GM15510 (cell line): ENCODE measurements around the gene RALGAPA1.

Source experiments
- POLR2A ChIP-seq: IDR thresholded peaks from 3 replicates; pipeline ENCODE4 v1.6.1; 2011; ENCODE audit warnings: borderline replicate concordance; ENCODE audit not compliant: insufficient read length; ENCODE audit errors: extremely low read depth

RALGAPA1 gene

GRCh38 chr14:35741345-35742031 lies 67.6 kb downstream of the RALGAPA1 start:
- TF ChIP-seq POLR2A = no peak

GRCh38 chr14:35740215-35740614 lies 68.9 kb downstream of the RALGAPA1 start:
- TF ChIP-seq POLR2A = no peak

- TF ChIP-seq POLR2A = no peak
Observed at GRCh38 chr14:35730871-35731270, 78.2 kb downstream of the RALGAPA1 start.

- TF ChIP-seq POLR2A = no peak
Observed at GRCh38 chr14:35727764-35728163, 81.3 kb downstream of the RALGAPA1 start.

- TF ChIP-seq POLR2A = no peak
Observed at GRCh38 chr14:35725930-35726329, 83.2 kb downstream of the RALGAPA1 start.

- no peak for TF ChIP-seq POLR2A
Observed at GRCh38 chr14:35715079-35715478, 94.0 kb downstream of the RALGAPA1 start.

- TF ChIP-seq POLR2A = no peak
Observed at GRCh38 chr14:35712466-35712865, 96.6 kb downstream of the RALGAPA1 start.

GRCh38 chr14:35708062-35708461 lies 101.0 kb downstream of the RALGAPA1 start:
- TF ChIP-seq POLR2A = no peak

GRCh38 chr14:35705636-35706035 lies 103.5 kb downstream of the RALGAPA1 start:
- no peak for TF ChIP-seq POLR2A

GRCh38 chr14:35704793-35705493 lies 104.2 kb downstream of the RALGAPA1 start:
- TF ChIP-seq POLR2A = no peak

GRCh38 chr14:35701531-35701930 lies 107.6 kb downstream of the RALGAPA1 start:
- no peak for TF ChIP-seq POLR2A

GRCh38 chr14:35699791-35700444 lies 109.2 kb downstream of the RALGAPA1 start:
- no peak for TF ChIP-seq POLR2A

GRCh38 chr14:35696575-35696974 lies 112.5 kb downstream of the RALGAPA1 start:
- no peak for TF ChIP-seq POLR2A

GRCh38 chr14:35696119-35696518 lies 113.0 kb downstream of the RALGAPA1 start:
- TF ChIP-seq POLR2A = no peak

GRCh38 chr14:35695647-35696046 lies 113.4 kb downstream of the RALGAPA1 start:
- no peak for TF ChIP-seq POLR2A

GRCh38 chr14:35695072-35695471 lies 114.0 kb downstream of the RALGAPA1 start:
- no peak for TF ChIP-seq POLR2A
